HCT116 (cell line): Measurements from ENCODE around the gene NSF. TPM values are rescaled to one million over a fixed set of nuclear protein-coding genes. Genes with fewer than 3 reads are reported as not detected.

Experiments used
- ATAC-seq: fragments of 200-7000 bp; cut with Tn5 transposase; 2 replicates; pipeline ENCODE4 v1.9.1; 2020; ENCODE audit warnings: mild to moderate bottlenecking, moderate library complexity
- BruUV-seq: library from RNA; stranded (reverse); fragments of 400-500 nt; replicated peaks from 2 replicates; lab custom pipeline; 2021; lab: Mats Ljungman, UMichigan
- CTCF ChIA-PET: fragments of 300-600 bp; sonication (Branson Sonifier 250); formaldehyde crosslinking; loops from one replicate; lab custom pipeline; 2021; ENCODE audit warnings: antibody characterized with exemption; lab: Charles Lee
- POLR2A ChIA-PET: fragments of 300-600, 350-600 bp; sonication (Branson Sonifier 250); formaldehyde crosslinking; loops from one replicate; lab custom pipeline; 2021; ENCODE audit warnings: antibody characterized with exemption; lab: Charles Lee
- RAD21 ChIA-PET, 2 experiments: fragments of 300-600 bp; sonication (Branson Sonifier 250); formaldehyde crosslinking; loops; one replicate each; lab custom pipeline; 2023; ENCODE audit warnings: low total read pairs in 2 of 2; ENCODE audit not compliant: uncharacterized antibody in 2 of 2, unreplicated experiment in 2 of 2, low non-redundant PET in 1 of 2; lab: Charles Lee
- DNase-seq: peaks from one replicate; pipeline ENCODE4 v3.0.0-alpha.2; 2010; ENCODE audit warnings: low read depth, low spot score
- H2AFZ ChIP-seq: fragments of 200-600 bp; shearing (Covaris generic), sonication (generic); 2 replicates; pipeline ENCODE4 v1.6.1; 2017; ENCODE audit warnings: low read depth, mixed run types, mixed read lengths, antibody characterized with exemption, low read length; ENCODE audit not compliant: poor library complexity, severe bottlenecking
- H3K27ac ChIP-seq: 2 replicates; pipeline ENCODE4 v1.5.1; 2012; ENCODE audit warnings: low read depth, low read length
- H3K27me3 ChIP-seq: fragments of 200-600 bp; sonication (generic); 2 replicates; pipeline ENCODE4 v1.6.1; 2016; ENCODE audit warnings: mixed run types, low read length, mixed read lengths; ENCODE audit not compliant: insufficient read depth
- H3K36me3 ChIP-seq, 2 experiments: fragments of 200-500 bp in 1 of 2; fragments of 200-600 bp in 1 of 2; sonication (Bioruptor generic) in 1 of 2; sonication (generic) in 1 of 2; 2 replicates each; pipeline versions ENCODE4 v1.5.1 to v1.6.1; 2014 to 2016; ENCODE audit warnings: low read length in 2 of 2, inconsistent platforms in 1 of 2, mixed read lengths in 1 of 2, mixed run types in 1 of 2; ENCODE audit not compliant: insufficient read depth in 2 of 2, control insufficient read depth in 1 of 2
- H3K4me1 ChIP-seq, 2 experiments: fragments of 200-600 bp in 1 of 2; sonication (generic) in 1 of 2; 2 replicates each; pipeline versions ENCODE4 v1.5.1 to v1.6.1; 2012 to 2017; ENCODE audit warnings: low read length in 2 of 2, inconsistent platforms in 1 of 2, mild to moderate bottlenecking in 1 of 2, mixed read lengths in 1 of 2, mixed run types in 1 of 2, moderate library complexity in 1 of 2; ENCODE audit not compliant: insufficient read depth in 2 of 2, control insufficient read depth in 1 of 2
- H3K4me2 ChIP-seq: fragments of 200-600 bp; sonication (generic); 2 replicates; pipeline ENCODE4 v1.6.1; 2017; ENCODE audit warnings: mixed run types, low read length, mixed read lengths
- H3K4me3 ChIP-seq, 2 experiments: fragments of 200-600 bp in 1 of 2; sonication (generic) in 1 of 2; replicated peaks in 1 of 2; 2 replicates each; pipeline ENCODE4 v1.5.1; 2011 to 2016; ENCODE audit warnings: low read length in 2 of 2, control low read depth in 1 of 2, low read depth in 1 of 2, mild to moderate bottlenecking in 1 of 2, mixed read lengths in 1 of 2, mixed run types in 1 of 2
- H3K79me2 ChIP-seq: fragments of 200-600 bp; sonication (generic); 2 replicates; pipeline ENCODE4 v1.6.1; 2017; ENCODE audit warnings: mild to moderate bottlenecking, mixed run types, low read length, moderate library complexity, mixed read lengths; ENCODE audit not compliant: insufficient read depth
- H3K9ac ChIP-seq: fragments of 200-600 bp; sonication (generic); 2 replicates; pipeline ENCODE4 v1.6.1; 2016; ENCODE audit warnings: low read length, mixed read lengths
- H3K9me2 ChIP-seq: fragments of 200-600 bp; sonication (generic), shearing (Covaris generic); 2 replicates; pipeline ENCODE4 v1.6.1; 2017; ENCODE audit warnings: mixed run types, mild to moderate bottlenecking, moderate library complexity; ENCODE audit not compliant: insufficient read depth
- H3K9me3 ChIP-seq, 2 experiments: fragments of 200-500 bp in 1 of 2; fragments of 200-600 bp in 1 of 2; sonication (Bioruptor generic) in 1 of 2; sonication (generic) in 1 of 2; 2 replicates each; pipeline ENCODE4 v1.6.1; 2014 to 2017; ENCODE audit warnings: low read length in 2 of 2, mixed read lengths in 2 of 2, inconsistent platforms in 1 of 2, low read depth in 1 of 2, mild to moderate bottlenecking in 1 of 2, mixed run types in 1 of 2, moderate library complexity in 1 of 2; ENCODE audit not compliant: control insufficient read depth in 1 of 2, insufficient read depth in 1 of 2
- H4K20me1 ChIP-seq: fragments of 200-600 bp; sonication (generic), shearing (Covaris generic); 2 replicates; pipeline ENCODE4 v1.6.1; 2017; ENCODE audit warnings: mixed run types, mild to moderate bottlenecking, moderate library complexity; ENCODE audit not compliant: insufficient read depth
- EGR1 ChIP-seq: IDR thresholded peaks from 2 replicates; pipeline ENCODE4 v1.6.1; 2012; ENCODE audit warnings: low read depth
- POLR2AphosphoS5 ChIP-seq: IDR thresholded peaks from 2 replicates; pipeline ENCODE4 v1.6.1; 2011; ENCODE audit warnings: mild to moderate bottlenecking, low read depth, low read length, moderate library complexity
- RAD21 ChIP-seq: IDR thresholded peaks from 2 replicates; pipeline ENCODE4 v1.6.1; 2012; ENCODE audit warnings: low read depth, mild to moderate bottlenecking
- SIN3A ChIP-seq: IDR thresholded peaks from 2 replicates; pipeline ENCODE4 v1.6.1; 2012; ENCODE audit warnings: low read depth
- TCF7L2 ChIP-seq: IDR thresholded peaks from 2 replicates; pipeline ENCODE4 v1.7.0; 2011; ENCODE audit warnings: borderline replicate concordance, inconsistent platforms; ENCODE audit not compliant: insufficient read depth, insufficient read length; ENCODE audit errors: extremely low read depth
- ZFX ChIP-seq: fragments of 450-650 bp; IDR thresholded peaks from 2 replicates; pipeline ENCODE4 v1.6.1; 2017
- intact Hi-C: fragments of 100-400 bp; cut with micrococcal nuclease; formaldehyde crosslinking; loops from 2 replicates; pipeline ENCODE4 v1.10.0; 2022
- total RNA-seq: library from RNA; stranded (reverse); gene quantifications from one replicate; pipeline ENCODE4 v1.2.1, GENCODE V29; 2021; ENCODE audit not compliant: unreplicated experiment
- TF ChIP-seq, protein P1 (sequence below): IDR thresholded peaks from 2 replicates; pipeline ENCODE4 v1.6.1; 2012
- TF ChIP-seq, protein P2 (sequence below): IDR thresholded peaks from 2 replicates; pipeline ENCODE4 v1.6.1; 2012; ENCODE audit warnings: low read depth
- TF ChIP-seq, protein P3 (sequence below), 3 experiments: fragments of 200-600 bp in 1 of 3; sonication (generic) in 1 of 3; IDR thresholded peaks in 2 of 3; conservative IDR thresholded peaks in 1 of 3; 2 replicates each; pipeline ENCODE4 v1.5.1; 2012 to 2017; ENCODE audit warnings: low read depth in 2 of 3, low read length in 2 of 3, antibody characterized with exemption in 1 of 3, borderline replicate concordance in 1 of 3, control low read depth in 1 of 3, mild to moderate bottlenecking in 1 of 3, mixed read lengths in 1 of 3, mixed run types in 1 of 3, moderate library complexity in 1 of 3; ENCODE audit not compliant: insufficient read depth in 1 of 3

The NSF gene
- total RNA-seq, 1 experiment from 2014 or later, result 61.1 TPM

DNA sequence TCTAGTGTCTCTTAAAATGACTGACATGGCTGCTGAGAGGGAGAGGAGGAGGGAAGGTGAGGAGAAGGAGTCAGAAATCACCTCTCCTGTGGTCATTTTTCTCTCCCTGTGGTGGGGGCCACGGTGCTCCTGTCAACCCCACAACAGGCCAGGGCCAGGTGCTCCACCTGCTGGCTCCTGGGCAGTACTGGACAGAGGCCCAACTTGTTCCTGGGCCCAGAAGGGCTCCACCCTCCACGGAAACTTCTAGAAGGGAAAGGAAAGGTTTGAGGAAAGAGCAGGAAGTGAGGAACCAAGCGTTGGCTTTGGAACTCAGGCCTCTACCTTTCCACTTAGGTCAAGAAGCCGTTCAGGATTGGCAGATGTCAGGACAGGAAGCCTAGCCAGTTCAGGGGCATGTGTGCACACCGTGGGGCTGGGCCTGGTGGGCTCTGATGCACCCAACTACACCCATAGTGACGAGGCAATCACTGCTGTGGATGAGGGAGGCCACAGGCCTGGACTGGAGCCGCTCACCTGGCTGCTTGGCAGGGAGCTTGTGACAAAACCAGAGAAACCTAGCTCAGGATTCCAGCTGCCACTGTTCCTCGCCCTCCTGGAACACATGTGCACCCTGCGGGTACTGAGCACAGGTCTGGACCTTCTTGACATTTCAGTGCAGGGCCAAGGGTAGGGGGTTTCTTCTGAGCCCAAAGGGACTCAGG is 191.9 kb downstream of the NSF start:
- Histone ChIP-seq H3K4me2 (no peak overlapping the region), H3K79me2 (no peaks in the 10 kb centered on the region), H3K4me3 (no peak overlapping the region), H2AFZ (no peak overlapping the region), H3K9ac (no peak overlapping the region), H3K4me1 (peaks cover 0 to 16% of the 10 kb centered on the region in 2 experiments; a peak in 1 of 4 replicates), H3K27me3 (no peaks in the 10 kb centered on the region), H4K20me1 (no peaks in the 10 kb centered on the region), H3K9me2 (no peaks in the 10 kb centered on the region), H3K36me3 (no peaks in the 10 kb centered on the region), H3K9me3 (no peaks in the 10 kb centered on the region), H3K27ac (no peak overlapping the region)
- BruUV-seq, result no TSS peak
- DNase-seq (no peak), ATAC-seq (peak; percentile 93)
- POLR2A ChIA-PET, result no interaction called here
- RAD21 ChIA-PET, result no interaction called here
- no peak for TF ChIP-seq POLR2AphosphoS5
- TF ChIP-seq, protein P1, sequence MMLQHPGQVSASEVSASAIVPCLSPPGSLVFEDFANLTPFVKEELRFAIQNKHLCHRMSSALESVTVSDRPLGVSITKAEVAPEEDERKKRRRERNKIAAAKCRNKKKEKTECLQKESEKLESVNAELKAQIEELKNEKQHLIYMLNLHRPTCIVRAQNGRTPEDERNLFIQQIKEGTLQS, result no peak
- TF ChIP-seq SIN3A, result no peak
- TF ChIP-seq ZFX, result peak; percentile 30; the same call in 1 of the 2 replicates
- TF ChIP-seq, protein P2, sequence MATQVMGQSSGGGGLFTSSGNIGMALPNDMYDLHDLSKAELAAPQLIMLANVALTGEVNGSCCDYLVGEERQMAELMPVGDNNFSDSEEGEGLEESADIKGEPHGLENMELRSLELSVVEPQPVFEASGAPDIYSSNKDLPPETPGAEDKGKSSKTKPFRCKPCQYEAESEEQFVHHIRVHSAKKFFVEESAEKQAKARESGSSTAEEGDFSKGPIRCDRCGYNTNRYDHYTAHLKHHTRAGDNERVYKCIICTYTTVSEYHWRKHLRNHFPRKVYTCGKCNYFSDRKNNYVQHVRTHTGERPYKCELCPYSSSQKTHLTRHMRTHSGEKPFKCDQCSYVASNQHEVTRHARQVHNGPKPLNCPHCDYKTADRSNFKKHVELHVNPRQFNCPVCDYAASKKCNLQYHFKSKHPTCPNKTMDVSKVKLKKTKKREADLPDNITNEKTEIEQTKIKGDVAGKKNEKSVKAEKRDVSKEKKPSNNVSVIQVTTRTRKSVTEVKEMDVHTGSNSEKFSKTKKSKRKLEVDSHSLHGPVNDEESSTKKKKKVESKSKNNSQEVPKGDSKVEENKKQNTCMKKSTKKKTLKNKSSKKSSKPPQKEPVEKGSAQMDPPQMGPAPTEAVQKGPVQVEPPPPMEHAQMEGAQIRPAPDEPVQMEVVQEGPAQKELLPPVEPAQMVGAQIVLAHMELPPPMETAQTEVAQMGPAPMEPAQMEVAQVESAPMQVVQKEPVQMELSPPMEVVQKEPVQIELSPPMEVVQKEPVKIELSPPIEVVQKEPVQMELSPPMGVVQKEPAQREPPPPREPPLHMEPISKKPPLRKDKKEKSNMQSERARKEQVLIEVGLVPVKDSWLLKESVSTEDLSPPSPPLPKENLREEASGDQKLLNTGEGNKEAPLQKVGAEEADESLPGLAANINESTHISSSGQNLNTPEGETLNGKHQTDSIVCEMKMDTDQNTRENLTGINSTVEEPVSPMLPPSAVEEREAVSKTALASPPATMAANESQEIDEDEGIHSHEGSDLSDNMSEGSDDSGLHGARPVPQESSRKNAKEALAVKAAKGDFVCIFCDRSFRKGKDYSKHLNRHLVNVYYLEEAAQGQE, result no peak
- TF ChIP-seq, protein P3, sequence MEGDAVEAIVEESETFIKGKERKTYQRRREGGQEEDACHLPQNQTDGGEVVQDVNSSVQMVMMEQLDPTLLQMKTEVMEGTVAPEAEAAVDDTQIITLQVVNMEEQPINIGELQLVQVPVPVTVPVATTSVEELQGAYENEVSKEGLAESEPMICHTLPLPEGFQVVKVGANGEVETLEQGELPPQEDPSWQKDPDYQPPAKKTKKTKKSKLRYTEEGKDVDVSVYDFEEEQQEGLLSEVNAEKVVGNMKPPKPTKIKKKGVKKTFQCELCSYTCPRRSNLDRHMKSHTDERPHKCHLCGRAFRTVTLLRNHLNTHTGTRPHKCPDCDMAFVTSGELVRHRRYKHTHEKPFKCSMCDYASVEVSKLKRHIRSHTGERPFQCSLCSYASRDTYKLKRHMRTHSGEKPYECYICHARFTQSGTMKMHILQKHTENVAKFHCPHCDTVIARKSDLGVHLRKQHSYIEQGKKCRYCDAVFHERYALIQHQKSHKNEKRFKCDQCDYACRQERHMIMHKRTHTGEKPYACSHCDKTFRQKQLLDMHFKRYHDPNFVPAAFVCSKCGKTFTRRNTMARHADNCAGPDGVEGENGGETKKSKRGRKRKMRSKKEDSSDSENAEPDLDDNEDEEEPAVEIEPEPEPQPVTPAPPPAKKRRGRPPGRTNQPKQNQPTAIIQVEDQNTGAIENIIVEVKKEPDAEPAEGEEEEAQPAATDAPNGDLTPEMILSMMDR (IDR thresholded peaks at IDR 0.05 in 2 of 3, conservative IDR thresholded peaks at IDR 0.05 in 1 of 3; ENCODE audit: borderline replicate concordance in 1 of 3, insufficient read depth in 1 of 3, low read depth in 2 of 3, low read length in 2 of 3), result peak; percentile 94 to 99 (median 98)
- TF ChIP-seq TCF7L2, result peak; percentile 9
- TF ChIP-seq EGR1, result no peak
- peak; percentile 98 for TF ChIP-seq RAD21
- CTCF ChIA-PET, result interaction anchor here (1.4 kb wide), 1 partner anchor 94 kb away, joined by 3 read pairs; no protein-coding TSS in a partner anchor
- intact Hi-C loops, result loop anchor here (5.0 to 10.0 kb wide), 2 partner anchors 55 to 142 kb away; partner anchors contain the start of gene GOSR2
